GM18511 (cell line): ENCODE results near the gene LURAP1L.

Experiments
- ATAC-seq: cut with Tn5 transposase; IDR thresholded peaks from one replicate; pipeline ENCODE4 v1.9.1; 2021; ENCODE audit warnings: mild to moderate bottlenecking, moderate library complexity; ENCODE audit not compliant: unreplicated experiment

LURAP1L gene

GRCh38 chr9:12812710-12813109 is 37.9 kb downstream of the LURAP1L start:
- no peak for ATAC-seq

- ATAC-seq = no peak
Measured at GRCh38 chr9:12813533-12813932, 38.7 kb downstream of the LURAP1L start.

GRCh38 chr9:12813960-12814876 is 39.4 kb downstream of the LURAP1L start:
- no peak for ATAC-seq

GRCh38 chr9:12814877-12815237 is 40.0 kb downstream of the LURAP1L start:
- ATAC-seq = no peak

GRCh38 chr9:12815888-12816287 is 41.1 kb downstream of the LURAP1L start:
- no peak for ATAC-seq

- no peak for ATAC-seq
Measured at GRCh38 chr9:12816656-12817101, 41.9 kb downstream of the LURAP1L start.

GRCh38 chr9:12817702-12818101 is 42.9 kb downstream of the LURAP1L start:
- no peak for ATAC-seq

- no peak for ATAC-seq
Measured at GRCh38 chr9:12818431-12819000, 43.7 kb downstream of the LURAP1L start.

GRCh38 chr9:12819436-12820185 is 44.8 kb downstream of the LURAP1L start:
- no peak for ATAC-seq

- ATAC-seq = no peak
Measured at GRCh38 chr9:12822111-12822510, 47.3 kb downstream of the LURAP1L start.

GRCh38 chr9:12826924-12827565 is 52.2 kb downstream of the LURAP1L start:
- ATAC-seq = no peak

GRCh38 chr9:12833701-12834100 is 58.9 kb downstream of the LURAP1L start:
- ATAC-seq = no peak

- no peak for ATAC-seq
Measured at GRCh38 chr9:12838546-12838945, 63.7 kb downstream of the LURAP1L start.

GRCh38 chr9:12843735-12844134 is 68.9 kb downstream of the LURAP1L start:
- no peak for ATAC-seq

- no peak for ATAC-seq
Measured at GRCh38 chr9:12846035-12846434, 71.2 kb downstream of the LURAP1L start.

- ATAC-seq = no peak
Measured at GRCh38 chr9:12847561-12847960, 72.7 kb downstream of the LURAP1L start.

GRCh38 chr9:12849486-12850003 is 74.7 kb downstream of the LURAP1L start:
- ATAC-seq = no peak

- ATAC-seq = no peak
Measured at GRCh38 chr9:12851341-12852090, 76.7 kb downstream of the LURAP1L start.

- ATAC-seq = no peak
Measured at GRCh38 chr9:12853051-12853450, 78.2 kb downstream of the LURAP1L start.

- no peak for ATAC-seq
Measured at GRCh38 chr9:12854221-12854620, 79.4 kb downstream of the LURAP1L start.
